GM21447 (cell line): ENCODE measurements around the gene CENPN.

ENCODE experiments used
- ATAC-seq: cut with Tn5 transposase; IDR thresholded peaks from one replicate; pipeline ENCODE4 v1.9.1; 2021; ENCODE audit not compliant: unreplicated experiment

Gene CENPN

GRCh38 chr16:80991792-80992430, 15.1 kb upstream of the CENPN start:
- ATAC-seq, result no peak

- ATAC-seq, result no peak
Measured at GRCh38 chr16:80992676-80993293, 14.2 kb upstream of the CENPN start.

- ATAC-seq, result no peak
Measured at GRCh38 chr16:80993307-80993706, 13.7 kb upstream of the CENPN start.

- no peak for ATAC-seq
Measured at GRCh38 chr16:80993834-80994233, 13.2 kb upstream of the CENPN start.

GRCh38 chr16:80994451-80994850, 12.6 kb upstream of the CENPN start:
- ATAC-seq, result no peak

GRCh38 chr16:80996688-80997138, 10.3 kb upstream of the CENPN start:
- ATAC-seq, result peak; percentile 14

- peak; percentile 72 for ATAC-seq
Measured at GRCh38 chr16:80997139-80997798, 9.7 kb upstream of the CENPN start.

GRCh38 chr16:80997964-80998620, 8.9 kb upstream of the CENPN start:
- no peak for ATAC-seq

GRCh38 chr16:81000873-81001272, 6.1 kb upstream of the CENPN start:
- no peak for ATAC-seq

- no peak for ATAC-seq
Measured at GRCh38 chr16:81001330-81001729, 5.7 kb upstream of the CENPN start.

- ATAC-seq, result no peak
Measured at GRCh38 chr16:81003064-81003463, 4.0 kb upstream of the CENPN start.

GRCh38 chr16:81003610-81004460, 3.2 kb upstream of the CENPN start:
- ATAC-seq, result no peak

GRCh38 chr16:81004646-81005353, 2.2 kb upstream of the CENPN start:
- ATAC-seq, result no peak

- ATAC-seq, result no peak
Measured at GRCh38 chr16:81005610-81006161, 1.3 kb upstream of the CENPN start.

GRCh38 chr16:81006211-81006812, 702 bp upstream of the CENPN start:
- ATAC-seq, result peak; percentile 35

- ATAC-seq, result no peak
Measured at GRCh38 chr16:81008505-81008789, 1.4 kb downstream of the CENPN start.

GRCh38 chr16:81012974-81013373, 6.0 kb downstream of the CENPN start:
- no peak for ATAC-seq

- no peak for ATAC-seq
Measured at GRCh38 chr16:81014672-81015071, 7.7 kb downstream of the CENPN start.

- no peak for ATAC-seq
Measured at GRCh38 chr16:81018496-81018895, 11.5 kb downstream of the CENPN start.

GRCh38 chr16:81026429-81026828, 19.4 kb downstream of the CENPN start:
- no peak for ATAC-seq
